RWPE2 (cell line): ENCODE measurements around the gene SLC4A8.

Source experiments
- ATAC-seq: fragments of 200-7000 bp; cut with Tn5 transposase; 3 replicates; pipeline ENCODE4 v1.9.1; 2021; ENCODE audit warnings: low read depth
- DNase-seq: peaks from one replicate; pipeline ENCODE4 v3.0.0-alpha.2; 2020; ENCODE audit warnings: low spot score
- H3K27ac ChIP-seq: fragments of 450-650 bp; 2 replicates; pipeline ENCODE4 v1.5.1; 2017; ENCODE audit warnings: mild to moderate bottlenecking; ENCODE audit not compliant: poor library complexity, severe bottlenecking
- H3K27me3 ChIP-seq: fragments of 250-450 bp; sonication (Bioruptor Pico); 2 replicates; pipeline ENCODE4 v1.5.1; 2021; ENCODE audit warnings: mild to moderate bottlenecking, moderate library complexity; ENCODE audit not compliant: insufficient read depth, poor library complexity, severe bottlenecking
- H3K36me3 ChIP-seq: fragments of 250-450 bp; sonication (Bioruptor Pico); 2 replicates; pipeline ENCODE4 v1.5.1; 2020; ENCODE audit warnings: low read depth, mild to moderate bottlenecking, moderate library complexity
- H3K4me1 ChIP-seq: fragments of 250-450 bp; sonication (Bioruptor Pico); 2 replicates; pipeline ENCODE4 v1.5.1; 2021; ENCODE audit warnings: mild to moderate bottlenecking, moderate library complexity; ENCODE audit not compliant: insufficient read depth, poor library complexity, severe bottlenecking
- H3K4me3 ChIP-seq: fragments of 250-450 bp; sonication (Bioruptor Pico); 2 replicates; pipeline ENCODE4 v1.5.1; 2021; ENCODE audit warnings: mild to moderate bottlenecking, moderate library complexity; ENCODE audit not compliant: severe bottlenecking
- H3K9me3 ChIP-seq: fragments of 250-450 bp; sonication (Bioruptor Pico); 2 replicates; pipeline ENCODE4 v1.5.1; 2021; ENCODE audit warnings: mild to moderate bottlenecking, moderate library complexity; ENCODE audit not compliant: severe bottlenecking
- CTCF ChIP-seq: fragments of 450-650 bp; IDR thresholded peaks from one replicate; pipeline ENCODE4 v1.5.1; 2017; ENCODE audit warnings: mild to moderate bottlenecking, moderate library complexity; ENCODE audit not compliant: poor library complexity, severe bottlenecking

The SLC4A8 gene

GRCh38 chr12:51395283-51396230, 29.1 kb upstream of the SLC4A8 start:
- DNase-seq, result no peak

GRCh38 chr12:51397670-51398069, 27.0 kb upstream of the SLC4A8 start:
- TF ChIP-seq CTCF, result no peak
- Histone ChIP-seq H3K27me3 (no peaks in the 10 kb centered on the region), H3K27ac (no peak overlapping the region), H3K4me1 (peaks cover 21% of the 10 kb centered on the region), H3K9me3 (no peaks in the 10 kb centered on the region), H3K4me3 (no peak overlapping the region), H3K36me3 (no peaks in the 10 kb centered on the region)
- no peak for DNase-seq
- no peak for ATAC-seq

More at GRCh38 chr12:51395283-51396230, 29.1 kb upstream of the SLC4A8 start:
- TF ChIP-seq CTCF, result no peak
- Histone ChIP-seq H3K4me3 (no peak overlapping the region), H3K36me3 (no peaks in the 10 kb centered on the region), H3K4me1 (peaks cover 22% of the 10 kb centered on the region), H3K9me3 (no peaks in the 10 kb centered on the region), H3K27ac (peak overlapping the region; percentile 88), H3K27me3 (no peaks in the 10 kb centered on the region)
- ATAC-seq, result no peak

GRCh38 chr12:51399891-51400290, 24.7 kb upstream of the SLC4A8 start:
- no peak overlapping the region for H3K27ac ChIP-seq
- DNase-seq, result no peak

GRCh38 chr12:51401020-51401419, 23.6 kb upstream of the SLC4A8 start:
- ATAC-seq, result no peak
- no peak overlapping the region for H3K27ac ChIP-seq
- H3K27me3 ChIP-seq, result no peaks in the 10 kb centered on the region
- DNase-seq, result no peak
- TF ChIP-seq CTCF, result no peak
- H3K4me3 ChIP-seq, result no peak overlapping the region
- no peaks in the 10 kb centered on the region for H3K36me3 ChIP-seq
- no peaks in the 10 kb centered on the region for H3K4me1 ChIP-seq
- H3K9me3 ChIP-seq, result no peaks in the 10 kb centered on the region

More at GRCh38 chr12:51399891-51400290, 24.7 kb upstream of the SLC4A8 start:
- H3K4me1 ChIP-seq, result peaks cover under 1% of the 10 kb centered on the region
- no peaks in the 10 kb centered on the region for H3K36me3 ChIP-seq
- H3K27me3 ChIP-seq, result no peaks in the 10 kb centered on the region
- ATAC-seq, result no peak
- no peak overlapping the region for H3K4me3 ChIP-seq
- H3K9me3 ChIP-seq, result no peaks in the 10 kb centered on the region
- TF ChIP-seq CTCF, result no peak

GRCh38 chr12:51401486-51401885, 23.1 kb upstream of the SLC4A8 start:
- DNase-seq (no peak), ATAC-seq (no peak)
- Histone ChIP-seq H3K4me1 (no peaks in the 10 kb centered on the region), H3K27me3 (no peaks in the 10 kb centered on the region), H3K4me3 (no peak overlapping the region), H3K9me3 (no peaks in the 10 kb centered on the region), H3K27ac (no peak overlapping the region), H3K36me3 (no peaks in the 10 kb centered on the region)
- no peak for TF ChIP-seq CTCF
